Liver (tissue), 9 donors: ENCODE results near the gene UPK3B. TPM values are rescaled to one million over a fixed set of nuclear protein-coding genes. Genes with fewer than 3 reads are reported as not detected.
"Not testable (repeated sequence)": the region's sequence is repeated elsewhere in the genome, so short reads cannot be mapped to it uniquely, and the experiment has no call there.

Source experiments
- DNase-seq: peaks from one replicate; pipeline ENCODE4 v3.0.0-alpha.2; 2017; ENCODE audit warnings: low spot score
- H3K27ac ChIP-seq, 2 donors: one replicate each; pipeline ENCODE4 v1.7.0; 2013; ENCODE audit warnings: inconsistent platforms in 2 of 2, low read length in 2 of 2, control low read depth in 1 of 2, low read depth in 1 of 2, mild to moderate bottlenecking in 1 of 2
- H3K27me3 ChIP-seq, 4 donors: one replicate each; pipeline versions ENCODE4 v1.6.1 to v1.7.0; 2013; ENCODE audit warnings: low read length in 3 of 4, inconsistent platforms in 1 of 4, mild to moderate bottlenecking in 1 of 4, moderate library complexity in 1 of 4; ENCODE audit not compliant: control insufficient read depth in 4 of 4, insufficient read depth in 4 of 4
- H3K36me3 ChIP-seq, 4 donors: one replicate each; pipeline versions ENCODE4 v1.6.1 to v1.7.0; 2013; ENCODE audit warnings: low read length in 3 of 4, mild to moderate bottlenecking in 3 of 4, low read depth in 1 of 4, moderate library complexity in 1 of 4; ENCODE audit not compliant: control insufficient read depth in 4 of 4, insufficient read depth in 3 of 4
- H3K4me1 ChIP-seq, 4 donors: one replicate each; pipeline versions ENCODE4 v1.6.1 to v1.7.0; 2013; ENCODE audit warnings: low read length in 3 of 4, mild to moderate bottlenecking in 3 of 4, moderate library complexity in 1 of 4; ENCODE audit not compliant: control insufficient read depth in 4 of 4, insufficient read depth in 4 of 4
- H3K4me3 ChIP-seq, 3 donors: one replicate each; pipeline versions ENCODE4 v1.6.1 to v1.7.0; 2013; ENCODE audit warnings: low read length in 3 of 3, control low read depth in 1 of 3, low read depth in 1 of 3, mild to moderate bottlenecking in 1 of 3
- H3K9ac ChIP-seq, 2 donors: one replicate each; pipeline ENCODE4 v1.7.0; 2013; ENCODE audit warnings: low read length in 2 of 2, mild to moderate bottlenecking in 2 of 2, moderate library complexity in 2 of 2, control low read depth in 1 of 2, low read depth in 1 of 2
- H3K9me3 ChIP-seq, 4 donors: one replicate each; pipeline versions ENCODE4 v1.6.1 to v1.7.0; 2013; ENCODE audit warnings: low read length in 3 of 4; ENCODE audit not compliant: control insufficient read depth in 4 of 4
- ATF3 ChIP-seq: IDR thresholded peaks from 2 replicates; pipeline ENCODE4 v1.6.1; 2016; ENCODE audit warnings: antibody characterized with exemption
- CTCF ChIP-seq: fragments of 150-350 bp; IDR thresholded peaks from 2 replicates; pipeline ENCODE4 v1.5.1; 2017; ENCODE audit warnings: improper control_type of control experiment, low read depth, low read length; ENCODE audit not compliant: missing input control
- EGR1 ChIP-seq, 2 donors: IDR thresholded peaks; 2 replicates each; pipeline ENCODE4 v1.6.1; 2016 to 2018; ENCODE audit warnings: antibody characterized with exemption in 2 of 2, low read depth in 2 of 2
- FOXA1 ChIP-seq: IDR thresholded peaks from 2 replicates; pipeline ENCODE4 v1.6.1; 2016; ENCODE audit warnings: antibody characterized with exemption
- FOXA2 ChIP-seq: IDR thresholded peaks from 2 replicates; pipeline ENCODE4 v1.6.1; 2016; ENCODE audit warnings: antibody characterized with exemption
- GABPA ChIP-seq, 2 donors: IDR thresholded peaks in 1 of 2; conservative IDR thresholded peaks in 1 of 2; 2 replicates each; pipeline ENCODE4 v1.6.1; 2016; ENCODE audit warnings: antibody characterized with exemption in 2 of 2, mild to moderate bottlenecking in 1 of 2, moderate library complexity in 1 of 2
- HNF4A ChIP-seq, 2 donors: conservative IDR thresholded peaks; 2 replicates each; pipeline ENCODE4 v1.6.1; 2016; ENCODE audit warnings: antibody characterized with exemption in 2 of 2, mild to moderate bottlenecking in 2 of 2
- HNF4G ChIP-seq: IDR thresholded peaks from 2 replicates; pipeline ENCODE4 v1.6.1; 2016; ENCODE audit warnings: antibody characterized with exemption
- JUND ChIP-seq, 2 donors: IDR thresholded peaks; 2 replicates each; pipeline ENCODE4 v1.6.1; 2016; ENCODE audit warnings: antibody characterized with exemption in 2 of 2
- MAX ChIP-seq: IDR thresholded peaks from 2 replicates; pipeline ENCODE4 v1.6.1; 2016; ENCODE audit warnings: antibody characterized with exemption
- REST ChIP-seq: IDR thresholded peaks from 2 replicates; pipeline ENCODE4 v1.6.1; 2016; ENCODE audit warnings: antibody characterized with exemption, mild to moderate bottlenecking
- RXRA ChIP-seq, 2 donors: IDR thresholded peaks; 2 replicates each; pipeline ENCODE4 v1.6.1; 2017 to 2018; ENCODE audit warnings: antibody characterized with exemption in 2 of 2, mild to moderate bottlenecking in 1 of 2
- SP1 ChIP-seq: IDR thresholded peaks from 2 replicates; pipeline ENCODE4 v1.6.1; 2018; ENCODE audit warnings: antibody characterized with exemption, mild to moderate bottlenecking
- TAF1 ChIP-seq: conservative IDR thresholded peaks from 2 replicates; pipeline ENCODE4 v1.6.1; 2016; ENCODE audit warnings: antibody characterized with exemption, mild to moderate bottlenecking
- ZBTB33 ChIP-seq: IDR thresholded peaks from 2 replicates; pipeline ENCODE4 v1.6.1; 2016; ENCODE audit warnings: antibody characterized with exemption
- WGBS: extraction: QIAGEN DNeasy Blood & Tissue Kit; methylation state at CpG from one replicate; pipeline ENCODE4 v1.1.7; 2013; 5-methylcytosine and 5-hydroxymethylcytosine counted together
- polyA plus RNA-seq, 2 donors: library from polyadenylated mRNA; stranded (reverse) in 1 of 2; unstranded in 1 of 2; fragments of 200-250 nt in 1 of 2; fragments of >200 nt in 1 of 2; fragmentation: Nextera tagmentation in 1 of 2; extraction: Ambion mirVana in 1 of 2; gene quantifications; one replicate each; pipeline versions ENCODE4 v1.2.1 to v1.2.3, GENCODE V29; 2013 to 2015
- total RNA-seq, 2 donors: library from RNA; depleted of rRNA; stranded (reverse); fragments of >200 nt; gene quantifications; one replicate each; pipeline ENCODE4 v1.2.3, GENCODE V29; 2014
- donor health status: healthy.
- donor health status: healthy.
- donor health status: healthy.
- donor health status: healthy.
- donor health status: healthy.

Gene UPK3B
- total and polyA plus RNA-seq, 4 donors = 0.08 to 0.42 (median 0.35) TPM

GRCh38 chr7:76506081-76506440 is 4.3 kb upstream of the UPK3B start:
- Histone ChIP-seq H3K4me1 (peaks cover 0 to 1% (median 0%) of the 10 kb centered on the region in 4 donors), H3K27me3 (no peaks in the 10 kb centered on the region), H3K4me3 (no peak overlapping the region), H3K36me3 (peaks cover 3 to 17% (median 7%) of the 10 kb centered on the region in 4 donors), H3K9me3 (no peaks in the 10 kb centered on the region), H3K9ac (no peak overlapping the region), H3K27ac (no peak overlapping the region)
- 81% methylated on average over 5 of the region's 5 CpGs for whole genome bisulfite sequencing
- no peak for TF ChIP-seq ATF3
- no peak for TF ChIP-seq GABPA (IDR thresholded peaks at IDR 0.05 in 1 of 2, conservative IDR thresholded peaks at IDR 0.05 in 1 of 2)
- no peak for TF ChIP-seq REST
- TF ChIP-seq JUND (IDR thresholded peaks at IDR 0.05) = no peak
- TF ChIP-seq HNF4A (conservative IDR thresholded peaks at IDR 0.05) = no peak
- no peak for TF ChIP-seq HNF4G
- TF ChIP-seq FOXA1 = no peak
- no peak for TF ChIP-seq EGR1 (IDR thresholded peaks at IDR 0.05; ENCODE audit: low read depth in 2 of 2)
- no peak for TF ChIP-seq TAF1
- no peak for DNase-seq

- not testable (repeated sequence) for H3K4me3 ChIP-seq, H3K9ac ChIP-seq, DNase-seq, H3K27ac ChIP-seq, H3K4me1 ChIP-seq, H3K27me3 ChIP-seq, H3K9me3 ChIP-seq
- peaks cover 3 to 17% (median 7%) of the 10 kb centered on the region in 4 donors for H3K36me3 ChIP-seq
- WGBS = 97% methylated on average over 8 of the region's 8 CpGs
Measured at GRCh38 chr7:76506643-76507042, 3.7 kb upstream of the UPK3B start.

- Histone ChIP-seq H3K36me3 (peaks cover 3 to 14% (median 7%) of the 10 kb centered on the region in 4 donors), H3K27ac (no peak overlapping the region), H3K4me3 (no peak overlapping the region), H3K4me1 (peaks cover 0 to 3% (median 0%) of the 10 kb centered on the region in 4 donors), H3K9me3 (no peaks in the 10 kb centered on the region), H3K27me3 (no peaks in the 10 kb centered on the region), H3K9ac (no peak overlapping the region)
- WGBS = 89% methylated on average over 11 of the region's 11 CpGs
- DNase-seq = no peak
- TF ChIP-seq MAX = no peak
- no peak for TF ChIP-seq GABPA (IDR thresholded peaks at IDR 0.05 in 1 of 2, conservative IDR thresholded peaks at IDR 0.05 in 1 of 2)
- no peak for TF ChIP-seq FOXA2
- no peak for TF ChIP-seq ZBTB33
- no peak for TF ChIP-seq FOXA1
- TF ChIP-seq SP1 = no peak
- no peak for TF ChIP-seq RXRA (IDR thresholded peaks at IDR 0.05)
- no peak for TF ChIP-seq HNF4A (conservative IDR thresholded peaks at IDR 0.05)
- TF ChIP-seq TAF1 = no peak
- TF ChIP-seq EGR1 (IDR thresholded peaks at IDR 0.05; ENCODE audit: low read depth in 2 of 2) = no peak
- no peak for TF ChIP-seq HNF4G
- TF ChIP-seq REST = no peak
- TF ChIP-seq CTCF = no peak
Measured at GRCh38 chr7:76507723-76508406, 2.5 kb upstream of the UPK3B start.
